GM19452 (cell line): ENCODE measurements around the gene GOLPH3L.
"Not testable (repeated sequence)": the region's sequence is repeated elsewhere in the genome, so short reads cannot be mapped to it uniquely, and the experiment has no call there.

ENCODE experiments used
- ATAC-seq: cut with Tn5 transposase; IDR thresholded peaks from one replicate; pipeline ENCODE4 v1.9.1; 2021; ENCODE audit not compliant: unreplicated experiment

GOLPH3L gene

DNA sequence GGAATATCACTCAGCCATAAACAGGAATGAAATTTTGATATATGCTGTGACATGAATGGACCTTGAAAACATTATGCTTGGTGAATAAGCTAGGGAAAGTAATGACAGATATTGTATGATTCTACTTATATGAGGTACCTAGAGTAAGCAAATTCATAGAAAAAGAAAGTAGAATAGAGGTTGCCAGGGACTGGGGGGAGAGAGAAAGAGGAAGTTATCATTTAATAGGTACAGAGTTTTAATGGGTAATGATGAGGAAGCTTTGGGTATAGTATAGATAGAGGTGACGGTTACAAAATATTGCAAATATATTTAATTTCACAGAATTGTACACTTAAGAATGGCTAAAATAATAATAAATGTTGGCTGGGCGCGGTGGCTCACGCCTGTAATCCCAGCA, 36.4 kb downstream of the GOLPH3L start:
- no peak for ATAC-seq

DNA sequence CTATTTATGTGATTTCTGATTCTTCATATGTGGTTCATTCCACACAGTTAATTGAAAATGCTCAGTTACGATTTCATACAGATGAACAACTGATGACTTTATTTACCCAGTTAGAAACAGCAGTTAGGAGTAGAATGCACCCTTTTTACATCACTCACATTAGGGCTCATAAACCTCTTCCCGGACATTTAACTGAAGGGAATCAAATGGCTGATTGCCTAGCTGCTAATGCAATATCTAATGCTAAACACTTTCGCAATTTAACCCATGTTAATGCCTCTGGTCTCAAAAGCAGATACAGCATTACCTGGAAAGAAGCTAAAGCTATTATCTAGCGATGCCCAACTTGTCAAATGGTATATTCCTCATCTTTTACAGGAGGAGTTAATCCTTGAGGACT, 39.9 kb downstream of the GOLPH3L start:
- ATAC-seq = not testable (repeated sequence)

DNA sequence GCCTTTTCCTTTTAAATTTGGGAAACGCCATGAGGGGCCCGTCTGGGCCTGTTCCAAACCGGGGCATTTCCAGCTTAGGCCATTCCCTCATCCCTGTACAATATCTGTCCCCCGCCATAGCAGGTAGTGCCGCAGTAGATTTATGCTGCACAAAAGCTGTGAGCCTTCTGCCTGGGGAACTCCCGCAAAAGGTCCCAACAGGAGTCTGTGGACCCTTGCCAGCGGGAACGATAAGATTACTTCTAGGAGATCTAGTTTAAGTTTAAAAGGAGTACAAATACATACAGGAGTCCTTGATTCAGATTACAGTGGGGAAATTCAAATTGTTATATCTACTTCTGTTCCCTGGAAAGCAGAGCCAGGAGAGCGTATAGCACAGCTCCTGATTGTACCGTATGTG, 42.3 kb downstream of the GOLPH3L start:
- ATAC-seq = not testable (repeated sequence)

DNA sequence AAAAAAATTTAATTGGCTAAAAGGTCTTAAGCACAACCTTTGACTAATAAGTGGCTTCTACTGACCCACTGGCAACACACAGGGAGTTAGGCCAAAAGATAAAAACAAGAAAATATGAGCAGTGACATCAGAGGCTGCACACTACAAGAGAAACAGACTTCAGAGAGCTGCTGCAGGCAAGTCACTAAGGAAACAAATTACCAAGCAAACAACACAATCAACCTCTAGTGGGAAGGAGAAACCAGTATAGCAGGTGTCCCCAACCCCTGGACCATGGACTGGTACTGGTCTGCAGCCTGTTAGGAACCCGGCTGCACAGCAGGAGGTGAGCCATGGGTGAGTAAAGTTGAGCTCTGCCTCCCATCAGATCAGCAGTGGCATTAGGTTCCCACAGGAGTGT, 46.8 kb downstream of the GOLPH3L start:
- no peak for ATAC-seq

DNA sequence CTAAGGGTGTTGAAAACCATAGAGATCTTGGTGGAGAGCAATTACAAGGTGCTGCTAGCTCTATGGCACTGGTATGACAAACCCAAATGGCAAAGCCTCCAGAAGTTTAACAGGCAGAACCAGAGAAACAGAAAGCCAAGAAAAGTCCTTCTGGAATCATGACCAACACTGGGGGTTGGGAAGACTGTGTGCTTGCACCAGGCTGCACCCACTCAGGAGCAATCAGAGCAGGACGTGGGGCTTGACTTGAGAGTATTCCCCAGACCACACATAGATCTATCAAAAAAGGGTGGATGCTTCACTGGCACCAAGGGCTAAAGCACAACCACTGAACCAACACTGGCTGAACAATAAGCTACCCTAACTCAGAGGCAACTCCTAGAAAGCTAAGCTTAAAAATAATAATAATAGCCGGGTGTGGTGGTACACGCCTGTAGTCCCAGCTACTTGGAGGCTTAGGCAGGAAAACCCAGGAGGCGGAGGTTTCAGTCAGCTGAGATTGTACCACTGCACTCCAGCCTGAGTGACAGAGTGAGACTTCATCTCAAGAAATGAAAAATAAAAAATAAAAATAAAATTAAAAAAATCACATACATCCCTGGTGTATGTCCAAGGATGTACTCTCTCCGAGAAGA, 47.4 kb downstream of the GOLPH3L start:
- no peak for ATAC-seq

DNA sequence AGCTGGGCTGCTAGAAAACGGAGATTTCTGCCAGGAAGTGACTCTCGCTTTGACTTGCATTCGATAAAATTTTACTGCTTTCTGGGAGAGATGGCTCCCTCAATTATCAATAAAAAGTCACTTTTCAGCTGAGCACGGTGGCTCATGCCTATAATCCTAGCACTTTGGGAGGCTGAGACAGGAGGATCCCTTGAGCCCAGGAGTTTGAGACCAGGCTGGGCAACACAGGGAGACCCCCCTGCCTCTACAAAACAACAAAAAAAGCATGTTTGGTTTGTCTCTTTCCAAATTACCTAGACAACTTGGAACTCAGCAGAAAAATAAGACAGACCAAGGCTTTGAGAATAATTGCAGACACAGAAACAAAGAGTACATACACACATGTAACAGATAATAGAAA, 54.7 kb downstream of the GOLPH3L start:
- ATAC-seq = no peak

DNA sequence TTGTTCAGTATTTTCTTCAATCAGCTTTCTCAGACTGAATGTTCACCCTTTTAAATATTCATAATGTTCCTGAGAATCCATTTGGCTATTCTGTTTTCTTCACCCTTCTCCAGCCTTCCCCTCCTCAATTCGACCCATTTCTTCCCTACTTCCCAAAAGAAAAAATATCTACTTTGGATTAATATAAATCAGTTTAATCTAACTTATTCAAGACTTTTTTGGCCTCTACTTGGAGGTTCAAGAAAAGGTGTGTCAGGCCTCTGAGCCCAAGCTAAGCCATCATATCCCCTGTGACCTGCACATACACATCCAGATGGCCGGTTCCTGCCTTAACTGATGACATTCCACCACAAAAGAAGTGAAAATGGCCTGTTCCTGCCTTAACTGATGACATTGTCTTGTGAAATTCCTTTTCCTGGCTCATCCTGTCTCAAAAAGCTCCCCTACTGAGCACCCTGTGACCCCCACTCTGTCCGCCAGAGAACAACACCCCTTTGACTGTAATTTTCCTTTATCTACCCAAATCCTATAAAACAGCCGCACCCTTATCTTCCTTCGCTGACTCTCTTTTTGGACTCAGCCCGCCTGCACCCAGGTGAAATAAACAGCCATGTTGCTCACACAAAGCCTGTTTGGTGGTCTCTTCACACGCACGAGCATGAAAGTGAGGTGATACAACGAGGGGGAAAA, 55.7 kb downstream of the GOLPH3L start:
- ATAC-seq = not testable (repeated sequence)

DNA sequence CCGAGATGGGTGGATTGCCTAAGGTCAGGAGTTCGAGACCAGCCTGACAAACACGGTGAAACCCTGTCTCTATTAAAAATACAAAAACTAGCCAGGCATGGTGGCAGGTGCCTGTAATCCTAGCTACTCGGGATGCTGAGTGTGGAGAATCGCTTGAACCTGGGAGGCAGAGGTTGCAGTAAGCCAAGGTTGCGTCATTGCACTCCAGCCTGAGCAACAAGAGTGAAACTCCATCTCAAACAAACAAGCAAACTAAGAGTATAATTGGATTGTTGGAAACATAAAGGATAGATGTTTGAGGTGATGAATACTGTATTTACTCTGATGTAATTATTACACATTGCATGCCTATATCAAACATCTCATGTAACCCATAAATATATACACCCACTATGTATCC, 58.5 kb downstream of the GOLPH3L start:
- not testable (repeated sequence) for ATAC-seq

DNA sequence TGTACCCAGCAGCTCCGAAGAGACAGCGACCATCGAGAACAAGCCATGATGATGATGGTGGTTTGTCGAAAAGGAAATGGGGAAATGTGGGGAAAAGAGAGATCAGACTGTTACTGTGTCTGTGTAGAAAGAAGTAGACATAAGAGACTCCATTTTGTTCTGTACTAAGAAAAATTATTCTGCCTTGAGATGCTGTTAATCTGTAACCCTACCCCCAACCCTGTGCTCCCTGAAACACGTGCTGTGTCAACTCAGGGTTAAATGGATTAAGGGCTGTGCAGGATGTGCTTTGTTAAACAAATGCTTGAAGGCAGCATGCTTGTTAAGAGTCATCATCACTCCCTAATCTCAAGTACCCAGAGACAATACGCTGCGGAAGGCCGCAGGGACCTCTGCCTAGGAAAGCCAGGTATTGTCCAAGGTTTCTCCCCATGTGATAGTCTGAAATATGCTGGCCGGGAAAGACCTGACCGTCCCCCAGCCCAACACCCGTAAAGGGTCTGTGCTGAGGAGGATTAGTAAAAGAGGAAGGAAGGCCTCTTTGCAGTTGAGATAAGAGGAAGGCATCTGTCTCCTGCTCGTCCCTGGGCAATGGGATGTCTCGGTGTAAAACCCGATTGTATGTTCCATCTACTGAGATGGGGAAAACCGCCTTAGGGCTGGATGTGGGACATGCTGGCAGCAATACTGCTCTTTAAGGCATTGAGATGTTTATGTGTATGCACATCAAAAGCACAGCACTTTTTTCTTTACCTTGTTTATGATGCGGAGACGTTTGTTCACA, 61.9 kb downstream of the GOLPH3L start:
- not testable (repeated sequence) for ATAC-seq

DNA sequence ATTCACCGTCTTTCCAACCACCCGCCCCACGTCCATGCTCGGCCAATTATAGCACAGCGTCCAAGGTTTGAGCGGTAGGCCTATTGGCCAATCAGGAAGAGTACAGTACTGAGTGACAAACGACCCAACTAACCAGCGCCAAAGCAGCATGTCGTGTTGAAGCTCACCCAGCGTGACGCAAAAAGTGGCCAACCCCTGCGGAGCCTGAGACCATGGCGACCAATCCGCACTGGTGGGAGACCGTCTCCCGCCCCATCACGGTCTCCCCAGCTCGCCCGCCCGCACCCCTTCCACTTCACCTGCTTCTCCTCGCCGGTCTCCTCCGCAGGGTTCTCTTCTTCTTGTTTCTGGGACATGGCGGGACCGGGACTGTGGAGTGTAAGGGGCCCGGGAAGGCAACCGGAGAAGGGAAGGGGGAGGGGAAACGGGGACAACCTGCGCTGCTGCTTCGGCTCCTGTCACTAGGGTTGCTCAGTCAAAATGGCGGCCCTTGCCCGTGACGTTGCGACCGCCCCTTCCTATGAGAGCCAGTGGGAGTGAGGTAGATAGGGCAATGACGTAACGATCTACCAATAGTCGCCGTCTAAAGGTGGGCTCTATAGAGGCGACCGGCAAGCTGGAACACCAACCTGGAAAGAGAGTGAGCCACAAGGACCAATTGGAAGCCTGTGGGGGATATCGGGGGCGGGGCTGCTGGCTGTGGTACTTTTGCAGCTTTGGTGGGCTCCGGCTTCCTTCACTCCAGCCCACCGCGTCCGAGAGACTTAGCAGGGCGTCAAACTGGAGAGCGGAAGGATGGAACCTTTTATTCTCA, 67.6 kb downstream of the GOLPH3L start, which contains the start of gene ENSA:
TSS of gene ENSA (minus strand) at position 498 of the 814 bp plus-strand sequence. CDS start at position 356, 142 bp downstream.
- ATAC-seq = peak; percentile 86

DNA sequence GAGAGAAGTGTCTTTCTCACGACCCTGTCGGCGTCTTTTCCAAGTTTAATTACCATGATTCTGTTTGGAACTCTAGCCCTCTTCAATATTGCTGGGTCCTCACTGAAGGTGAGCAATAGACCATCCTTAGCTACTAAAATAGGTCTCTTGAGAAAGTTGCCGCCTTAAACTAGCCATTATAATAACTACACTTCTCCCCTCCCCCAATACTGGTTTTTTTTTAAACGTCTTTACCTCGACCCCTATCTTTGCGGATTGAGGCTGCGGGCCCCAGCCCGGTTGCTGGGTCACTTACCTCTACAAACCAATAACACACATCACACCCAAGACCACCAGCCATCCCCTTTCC, 68.2 kb downstream of the GOLPH3L start:
- ATAC-seq = no peak

DNA sequence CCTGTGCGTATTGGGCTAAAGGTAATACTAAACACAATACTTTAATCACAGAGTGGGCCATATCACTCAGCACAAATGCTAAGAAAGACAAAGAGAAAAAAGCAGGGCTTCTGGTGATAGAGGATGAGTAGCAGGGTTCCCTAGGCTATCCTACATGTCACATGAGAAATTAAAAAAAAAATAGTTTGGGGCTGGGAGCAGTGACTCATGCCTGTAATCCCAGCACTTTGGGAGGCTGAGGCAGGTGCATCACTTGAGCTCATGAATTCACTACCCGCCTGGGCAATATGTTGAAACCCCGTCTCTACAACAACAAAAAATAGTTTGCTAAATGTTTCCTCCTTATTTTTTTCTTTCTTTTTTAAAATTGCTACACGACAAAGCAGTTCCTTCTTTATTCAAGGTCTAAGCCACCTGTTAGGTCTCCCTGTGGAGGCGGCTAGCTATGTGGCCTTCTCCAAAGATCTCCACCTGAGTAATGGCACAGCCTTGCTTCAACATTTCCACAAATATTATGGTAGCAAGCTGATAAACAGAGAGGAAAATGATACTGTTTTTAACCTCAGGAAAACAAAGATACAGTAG, 69.0 kb downstream of the GOLPH3L start:
- no peak for ATAC-seq

DNA sequence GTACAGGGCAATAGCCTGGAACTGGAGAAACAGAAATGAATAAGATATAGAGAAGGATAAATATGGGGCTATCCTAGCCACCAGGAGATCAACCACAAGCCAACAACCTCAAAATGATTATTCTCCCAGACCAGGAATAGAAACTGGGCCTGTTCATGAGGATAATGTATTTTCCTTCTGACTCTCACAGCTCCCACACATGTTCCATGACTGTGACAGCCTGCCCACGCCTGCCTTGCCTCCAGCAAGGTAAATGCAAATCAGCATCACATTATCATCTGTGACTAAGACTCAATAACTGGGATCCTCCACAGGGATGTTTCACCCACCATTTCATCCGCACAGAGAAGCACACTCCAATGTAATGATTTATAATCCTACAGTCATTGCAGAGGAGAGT, 70.8 kb downstream of the GOLPH3L start:
- ATAC-seq = no peak

DNA sequence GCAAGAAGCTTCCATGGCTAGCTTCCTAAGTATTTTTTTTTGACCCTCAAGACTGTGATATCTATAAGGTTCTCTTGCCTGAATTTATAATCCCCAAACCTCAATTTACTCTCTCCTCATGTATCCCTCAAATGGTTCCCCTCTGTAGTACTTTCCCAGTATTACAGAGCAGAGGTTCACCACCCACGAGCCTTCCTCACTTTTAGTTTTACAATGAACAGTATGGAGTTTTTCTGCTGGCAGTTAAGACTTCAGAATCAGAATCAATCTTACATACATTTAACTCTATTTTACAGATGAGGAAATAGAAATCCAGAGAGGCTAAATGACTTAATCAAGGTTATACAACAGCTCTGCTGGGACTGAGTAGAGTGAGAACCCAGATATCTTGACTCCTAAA, 72.4 kb downstream of the GOLPH3L start:
- not testable (repeated sequence) for ATAC-seq

DNA sequence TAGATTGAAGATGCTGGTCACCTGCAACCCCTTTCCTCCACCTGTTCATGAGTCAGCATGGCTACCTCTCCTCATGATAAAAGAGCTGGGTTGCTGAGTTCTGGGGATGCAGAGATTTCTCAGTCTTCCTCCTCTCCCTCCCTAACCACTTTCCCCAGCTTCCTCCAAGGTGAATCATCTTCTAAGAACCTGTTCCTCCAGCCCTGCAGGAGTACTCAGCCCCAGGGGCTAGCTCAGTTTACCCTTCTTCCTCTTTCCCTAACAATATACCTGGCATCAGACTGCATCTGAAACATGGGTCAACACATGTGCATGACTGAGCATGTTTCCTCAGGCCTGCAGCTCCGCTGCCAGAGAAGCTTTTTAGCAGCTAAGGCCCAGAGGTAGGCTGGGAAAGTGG, 72.8 kb downstream of the GOLPH3L start:
- not testable (repeated sequence) for ATAC-seq

DNA sequence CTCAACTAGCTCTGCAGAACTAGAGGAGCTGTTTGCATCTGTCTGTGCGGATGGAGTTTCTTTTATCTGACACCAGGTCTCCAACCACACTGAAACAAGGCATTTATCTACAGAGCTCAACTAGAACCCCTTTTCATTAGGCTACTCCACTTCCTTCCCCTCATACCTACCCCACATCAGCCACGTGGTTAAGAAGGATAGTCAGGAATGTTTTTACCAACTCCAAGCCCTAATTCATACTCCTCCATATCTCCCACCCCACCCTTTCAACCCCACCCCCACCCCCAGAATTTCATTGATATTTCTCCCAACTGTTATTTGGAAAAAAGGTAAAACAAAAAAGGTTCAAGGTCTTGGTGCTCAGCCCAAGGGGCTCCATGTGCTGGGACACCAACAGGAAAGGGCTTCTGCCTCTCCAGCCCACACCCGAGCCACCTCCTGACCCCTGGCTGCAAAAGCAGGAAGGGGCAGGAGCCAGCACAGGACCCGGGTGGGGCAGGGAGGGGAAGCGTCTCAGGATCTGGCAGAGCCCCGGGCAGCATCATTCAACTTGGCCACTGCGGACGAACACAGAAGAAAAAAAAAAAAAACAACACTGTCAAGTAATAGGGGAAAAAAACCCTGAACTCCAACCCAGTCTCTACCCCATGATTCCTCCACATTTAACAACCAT, 74.5 kb downstream of the GOLPH3L start:
- ATAC-seq = no peak

DNA sequence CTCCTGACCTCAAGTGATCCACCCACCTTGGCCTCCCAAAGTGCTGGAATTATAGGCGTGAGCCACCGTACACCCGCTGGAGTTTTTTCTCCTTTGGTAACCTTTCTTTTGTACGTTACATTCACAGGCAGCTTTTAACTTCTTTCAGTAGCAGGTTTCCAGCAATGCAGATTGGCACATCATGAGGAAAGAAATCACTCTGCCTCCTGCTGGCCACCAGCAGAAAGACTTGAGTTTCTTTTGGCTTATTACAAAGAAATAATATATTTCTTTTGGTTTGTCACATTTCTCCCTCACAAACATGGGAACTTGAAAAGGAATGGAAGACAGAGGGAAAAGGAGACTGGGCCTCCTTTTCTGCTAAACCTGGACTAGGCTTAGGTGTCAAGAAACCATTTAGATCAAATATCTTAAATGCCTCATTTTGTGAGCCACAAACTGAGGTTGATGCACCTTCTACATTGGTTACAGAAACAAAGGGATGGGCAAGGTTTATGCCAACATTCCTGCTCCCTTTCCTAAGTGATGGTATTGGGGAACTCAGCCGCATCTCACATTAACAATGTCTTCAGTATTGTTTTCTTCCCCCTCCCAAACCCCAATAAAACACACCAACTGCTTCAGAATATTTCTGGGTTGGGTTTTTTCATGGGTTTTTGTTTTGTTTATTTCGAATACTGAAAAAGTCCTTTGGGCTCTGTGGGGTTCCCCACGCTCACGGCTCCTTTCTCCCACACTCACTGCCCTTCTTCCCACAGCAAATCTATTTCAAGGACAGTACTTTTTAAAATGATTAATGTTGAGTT, 75.3 kb downstream of the GOLPH3L start:
- no peak for ATAC-seq

DNA sequence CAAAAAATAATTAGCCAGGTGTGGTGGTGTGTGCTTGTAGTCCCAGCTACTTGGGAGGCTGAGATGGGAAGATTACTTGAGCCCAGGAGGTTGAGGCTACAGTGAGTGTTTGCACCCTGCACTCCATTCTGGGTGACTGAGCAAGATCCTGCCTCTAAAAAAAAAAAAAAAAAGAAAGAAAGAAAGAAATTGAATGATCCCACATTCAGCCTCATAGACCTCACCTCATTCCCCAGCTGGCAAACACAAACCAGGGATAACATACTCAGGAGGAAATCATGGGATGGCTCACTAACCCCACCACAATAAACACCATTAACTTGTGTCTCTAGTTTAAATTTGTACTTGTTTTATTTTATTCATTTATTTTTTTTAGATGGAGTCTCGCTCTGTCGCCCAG, 76.0 kb downstream of the GOLPH3L start:
- ATAC-seq = no peak
